Sciatic nerve (tissue), 2 donors: Measurements from ENCODE around the gene SYT5. TPM values are rescaled to one million over a fixed set of nuclear protein-coding genes. Genes with fewer than 3 reads are reported as not detected.
"Not testable (repeated sequence)": the region's sequence is repeated elsewhere in the genome, so short reads cannot be mapped to it uniquely, and the experiment has no call there.

Source experiments
- ATAC-seq: fragments of 200-7000 bp; cut with Tn5 transposase; one replicate; pipeline ENCODE4 v1.9.1; 2020; ENCODE audit warnings: mild to moderate bottlenecking, moderate library complexity
- DNase-seq: peaks from one replicate; pipeline ENCODE4 v3.0.0-alpha.2; 2020; ENCODE audit warnings: low spot score
- intact Hi-C: fragments of 100-400 bp; cut with DNase I; formaldehyde crosslinking; loops from one replicate; pipeline ENCODE4 v1.14.2; 2022
- total RNA-seq: library from RNA; stranded (reverse); fragmentation: NEBNext Ultra II Directional; extraction: Animal tissue kit (Norgen Biotek cat#: 25700); gene quantifications from one replicate; pipeline ENCODE4 v1.2.1, GENCODE V29; 2021
- donor health status: DM: no; HTN: no; CAD: no.
- donor health status: DM: no; HTN: no; CAD: no.

SYT5 gene
- total RNA-seq, 1 donor from 2014 or later = not detected

- DNase-seq (no peak), ATAC-seq (no peak)
- intact Hi-C loops = no loop called here
Observed at GRCh38 chr19:55209693-55210472, 29.8 kb upstream of the SYT5 start.

- DNase-seq (no peak), ATAC-seq (no peak)
- intact Hi-C loops = no loop called here
Observed at GRCh38 chr19:55208880-55209692, 29.0 kb upstream of the SYT5 start, which contains the start of gene PTPRH. PTPRH (minus strand) TSS chr19:55209501; CDS start chr19:55209433, 68 bp downstream.

- intact Hi-C loops = no loop called here
- peak; percentile 76 for DNase-seq
- peak; percentile 89 for ATAC-seq
Observed at GRCh38 chr19:55206664-55207500, 26.8 kb upstream of the SYT5 start.

- ATAC-seq, intact Hi-C loops, DNase-seq: not testable (repeated sequence)
Observed at GRCh38 chr19:55202199-55202598, 22.1 kb upstream of the SYT5 start.

GRCh38 chr19:55199620-55200204 is 19.6 kb upstream of the SYT5 start:
- intact Hi-C loops = no loop called here
- no peak for ATAC-seq
- DNase-seq = no peak

GRCh38 chr19:55198651-55199050 is 18.6 kb upstream of the SYT5 start:
- intact Hi-C loops = no loop called here
- ATAC-seq (no peak), DNase-seq (no peak)

GRCh38 chr19:55197528-55197927 is 17.4 kb upstream of the SYT5 start:
- DNase-seq (no peak), ATAC-seq (no peak)
- intact Hi-C loops = no loop called here

GRCh38 chr19:55196803-55197202 is 16.7 kb upstream of the SYT5 start:
- ATAC-seq (no peak), DNase-seq (no peak)
- intact Hi-C loops = no loop called here

- ATAC-seq = no peak
- DNase-seq = no peak
- intact Hi-C loops = no loop called here
Observed at GRCh38 chr19:55193481-55193880, 13.4 kb upstream of the SYT5 start.

GRCh38 chr19:55189403-55189835 is 9.3 kb upstream of the SYT5 start:
- intact Hi-C loops = loop anchor here (5.0 kb wide), 2 partner anchors 817 to 1697 kb away; no protein-coding TSS in a partner anchor
- ATAC-seq (no peak), DNase-seq (no peak)

GRCh38 chr19:55188625-55189024 is 8.5 kb upstream of the SYT5 start:
- DNase-seq = no peak
- intact Hi-C loops = loop anchor here (5.0 kb wide), 2 partner anchors 816 to 1696 kb away; no protein-coding TSS in a partner anchor
- ATAC-seq = no peak

- intact Hi-C loops = loop anchor here (5.0 kb wide), 2 partner anchors 814 to 1694 kb away; no protein-coding TSS in a partner anchor
- ATAC-seq (no peak), DNase-seq (no peak)
Observed at GRCh38 chr19:55186080-55186479, 6.0 kb upstream of the SYT5 start.

GRCh38 chr19:55181740-55182139 is 1.7 kb upstream of the SYT5 start:
- intact Hi-C loops = no loop called here
- DNase-seq (no peak), ATAC-seq (no peak)

- peak; percentile 72 for DNase-seq
- intact Hi-C loops = no loop called here
- peak; percentile 84 for ATAC-seq
Observed at GRCh38 chr19:55178781-55179599, 1.1 kb downstream of the SYT5 start.

- DNase-seq (no peak), ATAC-seq (no peak)
- intact Hi-C loops = no loop called here
Observed at GRCh38 chr19:55176076-55176475, 4.0 kb downstream of the SYT5 start.

- DNase-seq (no peak), ATAC-seq (no peak)
- intact Hi-C loops = no loop called here
Observed at GRCh38 chr19:55175117-55175867, 4.8 kb downstream of the SYT5 start.

GRCh38 chr19:55174425-55175116 is 5.5 kb downstream of the SYT5 start:
- intact Hi-C loops = no loop called here
- ATAC-seq (no peak), DNase-seq (no peak)
